HG03097 (cell line): ENCODE results near the gene PLPP4.

ENCODE experiments used
- ATAC-seq: cut with Tn5 transposase; IDR thresholded peaks from one replicate; pipeline ENCODE4 v1.9.1; 2021; ENCODE audit not compliant: unreplicated experiment, low FRiP score

Gene PLPP4

GRCh38 chr10:120456626-120457430 is at the start of gene PLPP4:
Gene PLPP4, plus strand, starts transcription at chr10:120457227. Its CDS starts 79 bp downstream, at chr10:120457306.
- ATAC-seq: no peak

GRCh38 chr10:120409816-120410215 is 47.2 kb upstream of the PLPP4 start:
- no peak for ATAC-seq

GRCh38 chr10:120414946-120415345 is 42.1 kb upstream of the PLPP4 start:
- no peak for ATAC-seq

- no peak for ATAC-seq
These were observed 41.2 kb upstream of the PLPP4 start for GRCh38 chr10:120415709-120416330.

- no peak for ATAC-seq
These were observed 36.6 kb upstream of the PLPP4 start for GRCh38 chr10:120420421-120420820.

GRCh38 chr10:120421250-120421649 is 35.8 kb upstream of the PLPP4 start:
- ATAC-seq: no peak

GRCh38 chr10:120422457-120422856 is 34.6 kb upstream of the PLPP4 start:
- ATAC-seq: no peak

- ATAC-seq: no peak
These were observed 33.4 kb upstream of the PLPP4 start for GRCh38 chr10:120423431-120424197.

- ATAC-seq: no peak
These were observed 32.9 kb upstream of the PLPP4 start for GRCh38 chr10:120424198-120424464.

GRCh38 chr10:120426306-120426705 is 30.7 kb upstream of the PLPP4 start:
- no peak for ATAC-seq

- ATAC-seq: no peak
These were observed 28.3 kb upstream of the PLPP4 start for GRCh38 chr10:120428754-120429153.

- no peak for ATAC-seq
These were observed 27.6 kb upstream of the PLPP4 start for GRCh38 chr10:120429395-120429794.

GRCh38 chr10:120431251-120431651 is 25.8 kb upstream of the PLPP4 start:
- ATAC-seq: no peak

- no peak for ATAC-seq
These were observed 24.8 kb upstream of the PLPP4 start for GRCh38 chr10:120432209-120432608.

- no peak for ATAC-seq
These were observed 23.9 kb upstream of the PLPP4 start for GRCh38 chr10:120433141-120433540.

GRCh38 chr10:120436439-120437112 is 20.5 kb upstream of the PLPP4 start:
- no peak for ATAC-seq

- no peak for ATAC-seq
These were observed 19.5 kb upstream of the PLPP4 start for GRCh38 chr10:120437541-120437940.

- no peak for ATAC-seq
These were observed 5.1 kb upstream of the PLPP4 start for GRCh38 chr10:120451968-120452367.

- ATAC-seq: no peak
These were observed 3.7 kb upstream of the PLPP4 start for GRCh38 chr10:120453319-120453718.

- no peak for ATAC-seq
These were observed 3.1 kb upstream of the PLPP4 start for GRCh38 chr10:120453886-120454285.

GRCh38 chr10:120455004-120455403 is 2.0 kb upstream of the PLPP4 start:
- ATAC-seq: no peak
